ENCODE results near the gene OR6P1. TPM values are rescaled to one million over a fixed set of nuclear protein-coding genes. Genes with fewer than 3 reads are reported as not detected.

OR6P1 gene, protein sequence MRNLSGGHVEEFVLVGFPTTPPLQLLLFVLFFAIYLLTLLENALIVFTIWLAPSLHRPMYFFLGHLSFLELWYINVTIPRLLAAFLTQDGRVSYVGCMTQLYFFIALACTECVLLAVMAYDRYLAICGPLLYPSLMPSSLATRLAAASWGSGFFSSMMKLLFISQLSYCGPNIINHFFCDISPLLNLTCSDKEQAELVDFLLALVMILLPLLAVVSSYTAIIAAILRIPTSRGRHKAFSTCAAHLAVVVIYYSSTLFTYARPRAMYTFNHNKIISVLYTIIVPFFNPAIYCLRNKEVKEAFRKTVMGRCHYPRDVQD
- total RNA-seq (2012; rRNA removed) = not detected in 2 replicates

DNA sequence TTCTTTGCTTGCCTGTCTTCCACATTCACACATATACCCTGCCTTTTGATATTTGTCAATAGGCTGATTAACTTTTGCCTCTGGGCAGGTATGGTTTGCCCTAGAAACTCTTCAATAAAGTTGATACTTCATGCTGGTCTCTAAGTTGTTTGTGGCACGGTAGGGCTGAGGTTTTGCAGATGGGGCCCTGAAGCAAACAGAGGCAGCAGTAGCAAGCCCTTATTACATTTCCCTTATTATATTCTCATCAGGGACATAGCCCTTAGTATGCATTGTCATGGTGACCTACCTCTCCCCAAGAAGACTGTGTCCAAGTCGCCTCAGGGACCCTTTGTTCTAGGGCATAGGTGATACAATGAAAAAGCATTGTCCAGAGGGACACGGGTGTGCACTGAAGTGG is at the start of gene OR6P1:
Gene OR6P1, minus strand, starts transcription at position 101 of the 400 bp plus-strand sequence. CDS start 6,976 bp downstream, outside the sequence.
- Histone ChIP-seq H3K9ac (ENCODE audit: low read depth, low read length) (no peak within 1 kb of the TSS), H3K9me3 (replicated peaks; ENCODE audit: low read length) (no peaks in the 10 kb centered on the region), H3K4me1 (ENCODE audit: control insufficient read depth, insufficient read depth, low read length) (no peaks in the 10 kb centered on the region), H3K4me3 (ENCODE audit: low read length) (no peak within 1 kb of the TSS), H3K36me3 (ENCODE audit: insufficient read depth, low read length) (no peaks in the 10 kb centered on the region), H3K27me3 (ENCODE audit: control insufficient read depth, insufficient read depth, low read length) (no peaks in the 10 kb centered on the region), H3K4me2 (ENCODE audit: low read length) (no peak within 1 kb of the TSS)

DNA sequence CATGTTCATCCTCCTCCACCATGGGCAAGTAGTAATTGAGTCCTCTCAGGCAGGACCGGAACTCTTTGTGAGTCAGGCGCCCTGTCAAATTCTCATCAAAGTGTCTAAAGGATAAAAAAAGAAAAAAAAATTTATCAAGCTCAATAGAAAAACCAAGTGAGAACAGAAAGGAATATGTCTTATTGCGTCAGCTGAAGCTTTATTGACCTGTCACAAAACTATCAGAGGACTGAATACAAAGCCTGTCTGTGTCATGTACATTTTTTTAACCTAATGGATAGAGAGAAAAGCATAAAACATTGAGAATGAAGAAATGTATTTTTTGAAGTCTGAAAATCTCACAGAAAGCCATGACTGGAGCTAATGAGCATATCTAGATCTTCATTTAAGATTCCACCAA is 43.4 kb upstream of the OR6P1 start:
- H3K9me3 ChIP-seq (replicated peaks; ENCODE audit: low read length) = no peaks in the 10 kb centered on the region
- no peaks in the 10 kb centered on the region for H3K36me3 ChIP-seq (ENCODE audit: insufficient read depth, low read length)
- H3K4me3 ChIP-seq (ENCODE audit: low read length) = no peak overlapping the region
- no peaks in the 10 kb centered on the region for H3K4me1 ChIP-seq (ENCODE audit: control insufficient read depth, insufficient read depth, low read length)
- H3K9ac ChIP-seq (ENCODE audit: low read depth, low read length) = no peak overlapping the region
- H3K4me2 ChIP-seq (ENCODE audit: low read length) = no peak overlapping the region
- no peaks in the 10 kb centered on the region for H3K27me3 ChIP-seq (ENCODE audit: control insufficient read depth, insufficient read depth, low read length)

DNA sequence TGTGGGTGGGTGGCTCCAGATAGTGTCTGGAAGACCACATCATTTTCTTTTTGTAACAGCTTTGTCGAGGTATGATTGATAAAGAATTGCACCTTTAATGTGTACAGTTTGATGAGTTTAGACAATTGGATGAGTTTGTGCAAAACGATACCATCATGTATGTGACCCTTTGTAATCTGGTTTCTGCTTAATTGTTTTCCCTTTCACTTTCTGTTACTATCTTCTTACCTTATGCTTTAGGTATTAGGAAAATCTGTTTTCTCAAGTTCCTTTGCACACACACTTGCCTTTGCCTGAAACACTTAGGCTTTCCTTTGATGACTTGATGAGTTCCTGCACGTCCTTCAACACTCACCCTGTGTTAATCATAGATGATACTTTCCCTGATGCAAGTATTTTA is 41.5 kb upstream of the OR6P1 start:
- Histone ChIP-seq H3K9ac (ENCODE audit: low read depth, low read length) (no peak overlapping the region), H3K4me1 (ENCODE audit: control insufficient read depth, insufficient read depth, low read length) (no peaks in the 10 kb centered on the region), H3K27me3 (ENCODE audit: control insufficient read depth, insufficient read depth, low read length) (no peaks in the 10 kb centered on the region), H3K9me3 (replicated peaks; ENCODE audit: low read length) (no peaks in the 10 kb centered on the region), H3K36me3 (ENCODE audit: insufficient read depth, low read length) (no peaks in the 10 kb centered on the region), H3K4me3 (ENCODE audit: low read length) (no peak overlapping the region), H3K4me2 (ENCODE audit: low read length) (no peak overlapping the region)

DNA sequence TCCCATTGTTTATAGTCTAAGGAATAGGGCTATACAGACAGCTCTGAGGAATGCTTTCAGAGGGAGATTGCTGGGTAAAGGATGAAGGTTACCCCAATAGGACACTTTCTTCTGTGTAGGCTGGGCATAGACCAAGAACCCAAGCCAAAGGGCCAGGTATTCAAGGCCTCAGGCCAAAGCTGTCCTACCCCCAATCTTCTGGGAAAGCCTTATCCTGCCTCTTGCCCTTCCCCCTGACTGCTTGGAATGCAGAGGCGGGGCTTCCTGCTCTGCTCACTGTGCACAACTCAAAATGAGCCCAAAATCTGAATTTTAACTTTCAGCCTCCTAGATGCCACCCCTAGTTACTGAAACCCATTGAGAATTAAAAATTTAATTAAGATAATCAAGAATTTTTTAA is 36.9 kb upstream of the OR6P1 start:
- no peaks in the 10 kb centered on the region for H3K9me3 ChIP-seq (replicated peaks; ENCODE audit: low read length)
- H3K27me3 ChIP-seq (ENCODE audit: control insufficient read depth, insufficient read depth, low read length) = no peaks in the 10 kb centered on the region
- H3K9ac ChIP-seq (ENCODE audit: low read depth, low read length) = no peak overlapping the region

DNA sequence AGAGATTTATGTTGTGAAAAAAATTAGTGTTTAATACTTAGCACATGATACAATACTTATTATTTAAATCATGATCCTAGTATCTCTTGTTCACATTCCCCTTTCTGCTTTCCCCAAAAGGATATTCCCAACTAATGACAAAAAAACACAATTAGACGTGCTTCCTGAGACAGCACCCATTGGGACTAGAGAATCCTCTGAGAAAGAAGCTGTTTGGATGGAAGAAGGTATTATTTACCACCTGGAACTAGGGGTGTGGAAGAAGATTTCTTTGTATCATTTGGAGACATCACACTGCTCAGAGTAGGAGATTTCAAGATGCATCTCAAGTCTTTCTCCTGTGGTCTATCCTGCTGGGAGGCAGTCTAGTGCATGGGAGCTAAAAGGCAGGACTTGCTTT is 34.6 kb upstream of the OR6P1 start, which contains the start of gene OR10Z1:
Gene OR10Z1, plus strand, starts transcription at position 301 of the 400 bp plus-strand sequence. CDS start 1,171 bp downstream, outside the sequence.
- Histone ChIP-seq H3K4me2 (ENCODE audit: low read length) (no peak within 1 kb of the TSS), H3K27me3 (ENCODE audit: control insufficient read depth, insufficient read depth, low read length) (no peaks in the 10 kb centered on the region), H3K4me1 (ENCODE audit: control insufficient read depth, insufficient read depth, low read length) (no peaks in the 10 kb centered on the region), H3K9ac (ENCODE audit: low read depth, low read length) (no peak within 1 kb of the TSS), H3K4me3 (ENCODE audit: low read length) (no peak within 1 kb of the TSS), H3K9me3 (replicated peaks; ENCODE audit: low read length) (no peaks in the 10 kb centered on the region), H3K36me3 (ENCODE audit: insufficient read depth, low read length) (no peaks in the 10 kb centered on the region)

More for the DNA sequence above, 36.9 kb upstream of the OR6P1 start:
- Histone ChIP-seq H3K36me3 (ENCODE audit: insufficient read depth, low read length) (no peaks in the 10 kb centered on the region), H3K4me3 (ENCODE audit: low read length) (no peak overlapping the region), H3K4me1 (ENCODE audit: control insufficient read depth, insufficient read depth, low read length) (no peaks in the 10 kb centered on the region), H3K4me2 (ENCODE audit: low read length) (no peak overlapping the region)

DNA sequence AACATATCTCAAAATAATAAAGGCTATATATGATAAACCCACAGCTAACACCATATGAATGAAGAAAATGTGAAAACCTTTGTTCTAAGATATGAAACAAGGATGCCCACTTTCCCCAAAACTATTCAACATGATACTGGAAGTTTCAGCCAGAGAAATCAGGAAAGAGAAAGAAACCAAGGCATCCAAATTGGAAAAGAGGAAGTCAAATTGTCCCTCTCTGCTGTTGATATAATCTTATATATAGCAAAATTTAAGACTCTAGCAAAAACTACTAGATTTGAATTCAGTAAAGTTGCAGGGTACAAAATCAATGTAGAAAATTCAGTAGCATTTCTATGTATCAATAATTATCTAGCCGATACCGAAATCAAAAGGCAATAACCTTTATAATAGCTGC is 30.4 kb upstream of the OR6P1 start:
- no peaks in the 10 kb centered on the region for H3K36me3 ChIP-seq (ENCODE audit: insufficient read depth, low read length)
- no peak overlapping the region for H3K4me3 ChIP-seq (ENCODE audit: low read length)
- H3K27me3 ChIP-seq (ENCODE audit: control insufficient read depth, insufficient read depth, low read length) = no peaks in the 10 kb centered on the region
- H3K9me3 ChIP-seq (replicated peaks; ENCODE audit: low read length) = no peaks in the 10 kb centered on the region
- no peak overlapping the region for H3K4me2 ChIP-seq (ENCODE audit: low read length)
- no peak overlapping the region for H3K9ac ChIP-seq (ENCODE audit: low read depth, low read length)
- H3K4me1 ChIP-seq (ENCODE audit: control insufficient read depth, insufficient read depth, low read length) = no peaks in the 10 kb centered on the region

DNA sequence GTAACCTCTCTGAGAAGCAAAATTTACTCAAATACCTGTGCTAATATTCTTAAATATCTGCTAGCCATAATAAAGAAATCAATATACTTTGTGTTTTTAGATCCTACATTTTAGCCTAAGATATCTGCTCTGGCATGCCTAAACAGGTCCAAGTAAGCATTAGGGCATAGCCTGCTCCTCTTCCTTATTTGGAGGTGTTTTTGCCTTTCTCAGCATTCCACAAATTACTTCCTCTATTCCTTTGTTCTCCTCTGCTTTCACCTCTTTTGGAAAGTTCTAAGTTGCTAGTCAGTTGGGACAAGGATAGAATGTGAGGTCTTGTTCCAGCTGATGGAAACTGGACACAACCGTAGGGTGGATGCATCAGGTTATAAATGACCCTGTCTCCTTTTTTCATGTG is 16.6 kb upstream of the OR6P1 start:
- no peaks in the 10 kb centered on the region for H3K36me3 ChIP-seq (ENCODE audit: insufficient read depth, low read length)
- H3K4me1 ChIP-seq (ENCODE audit: control insufficient read depth, insufficient read depth, low read length) = no peaks in the 10 kb centered on the region
- H3K27me3 ChIP-seq (ENCODE audit: control insufficient read depth, insufficient read depth, low read length) = no peaks in the 10 kb centered on the region
- H3K9ac ChIP-seq (ENCODE audit: low read depth, low read length) = no peak overlapping the region
- no peak overlapping the region for H3K4me2 ChIP-seq (ENCODE audit: low read length)
- no peaks in the 10 kb centered on the region for H3K9me3 ChIP-seq (replicated peaks; ENCODE audit: low read length)
- H3K4me3 ChIP-seq (ENCODE audit: low read length) = no peak overlapping the region

DNA sequence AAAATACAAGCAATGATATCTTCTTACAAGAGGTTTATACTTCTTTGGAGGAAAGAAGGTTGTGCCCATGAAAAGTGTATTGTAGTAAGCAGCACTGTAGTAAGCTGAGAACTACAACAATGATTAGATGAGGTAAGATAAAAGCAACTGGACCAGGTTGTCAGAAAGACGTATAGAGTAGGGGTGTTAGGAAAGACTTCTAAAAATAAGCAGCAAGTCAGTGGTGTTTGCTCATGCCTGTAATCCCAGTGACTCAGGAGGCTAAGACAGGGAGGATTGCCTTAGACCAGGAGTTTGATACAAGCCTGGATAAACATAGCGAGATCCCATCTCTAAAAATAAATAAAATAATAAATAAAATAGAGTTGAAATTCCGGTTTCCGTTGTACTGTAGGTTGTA is 13.6 kb upstream of the OR6P1 start:
- H3K4me2 ChIP-seq (ENCODE audit: low read length) = no peak overlapping the region
- H3K4me3 ChIP-seq (ENCODE audit: low read length) = no peak overlapping the region
- no peak overlapping the region for H3K9ac ChIP-seq (ENCODE audit: low read depth, low read length)
- H3K27me3 ChIP-seq (ENCODE audit: control insufficient read depth, insufficient read depth, low read length) = no peaks in the 10 kb centered on the region
- H3K4me1 ChIP-seq (ENCODE audit: control insufficient read depth, insufficient read depth, low read length) = no peaks in the 10 kb centered on the region
- H3K9me3 ChIP-seq (replicated peaks; ENCODE audit: low read length) = no peaks in the 10 kb centered on the region
- no peaks in the 10 kb centered on the region for H3K36me3 ChIP-seq (ENCODE audit: insufficient read depth, low read length)

DNA sequence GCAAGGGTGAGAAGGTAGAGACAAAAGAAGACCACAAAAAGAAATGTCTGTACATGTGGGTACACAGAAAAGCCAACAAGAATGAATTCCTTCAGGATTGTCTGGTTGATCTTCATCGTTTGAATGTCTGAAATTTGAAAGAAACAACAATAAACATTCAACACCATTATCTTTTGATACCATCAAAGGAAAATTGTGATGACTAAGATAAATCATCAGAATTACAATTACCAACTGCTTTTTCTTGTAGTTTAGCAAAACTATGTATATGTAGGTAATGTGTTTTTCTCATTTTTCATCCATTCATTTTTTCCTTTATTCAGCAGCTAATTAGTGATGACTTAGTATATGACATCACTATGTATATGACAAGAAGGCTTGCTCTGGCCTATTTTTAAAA is 9.4 kb upstream of the OR6P1 start, which contains the start of gene OR10X1:
Gene OR10X1, minus strand, starts transcription at position 167 of the 400 bp plus-strand sequence. Its CDS starts 0 bp downstream, at position 167.
- Histone ChIP-seq H3K9ac (ENCODE audit: low read depth, low read length) (no peak within 1 kb of the TSS), H3K4me1 (ENCODE audit: control insufficient read depth, insufficient read depth, low read length) (no peaks in the 10 kb centered on the region), H3K27me3 (ENCODE audit: control insufficient read depth, insufficient read depth, low read length) (no peaks in the 10 kb centered on the region), H3K36me3 (ENCODE audit: insufficient read depth, low read length) (no peaks in the 10 kb centered on the region), H3K9me3 (replicated peaks; ENCODE audit: low read length) (no peaks in the 10 kb centered on the region), H3K4me3 (ENCODE audit: low read length) (no peak within 1 kb of the TSS), H3K4me2 (ENCODE audit: low read length) (no peak within 1 kb of the TSS)

DNA sequence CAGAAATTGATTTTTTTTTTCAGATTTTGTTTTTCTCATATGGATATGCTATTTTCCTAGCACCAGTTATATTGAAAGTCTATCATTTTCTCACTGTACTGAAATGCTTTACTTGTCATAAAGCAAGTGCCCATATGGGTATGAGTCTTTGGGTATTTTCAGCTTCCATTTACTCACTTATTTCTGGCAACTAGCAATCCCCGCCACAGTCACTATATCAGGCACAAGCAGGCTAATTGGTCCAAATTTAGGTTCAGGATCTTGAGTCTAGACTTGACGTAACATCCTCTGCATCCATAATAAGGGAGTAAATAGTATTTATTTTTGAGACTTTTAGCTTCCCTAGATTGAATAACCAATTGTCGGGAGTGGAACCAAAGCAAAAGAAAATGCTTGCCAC is 7.2 kb upstream of the OR6P1 start:
- Histone ChIP-seq H3K27me3 (ENCODE audit: control insufficient read depth, insufficient read depth, low read length) (no peaks in the 10 kb centered on the region), H3K4me3 (ENCODE audit: low read length) (no peak overlapping the region), H3K4me1 (ENCODE audit: control insufficient read depth, insufficient read depth, low read length) (no peaks in the 10 kb centered on the region), H3K4me2 (ENCODE audit: low read length) (no peak overlapping the region), H3K36me3 (ENCODE audit: insufficient read depth, low read length) (no peaks in the 10 kb centered on the region), H3K9ac (ENCODE audit: low read depth, low read length) (no peak overlapping the region), H3K9me3 (replicated peaks; ENCODE audit: low read length) (no peaks in the 10 kb centered on the region)

DNA sequence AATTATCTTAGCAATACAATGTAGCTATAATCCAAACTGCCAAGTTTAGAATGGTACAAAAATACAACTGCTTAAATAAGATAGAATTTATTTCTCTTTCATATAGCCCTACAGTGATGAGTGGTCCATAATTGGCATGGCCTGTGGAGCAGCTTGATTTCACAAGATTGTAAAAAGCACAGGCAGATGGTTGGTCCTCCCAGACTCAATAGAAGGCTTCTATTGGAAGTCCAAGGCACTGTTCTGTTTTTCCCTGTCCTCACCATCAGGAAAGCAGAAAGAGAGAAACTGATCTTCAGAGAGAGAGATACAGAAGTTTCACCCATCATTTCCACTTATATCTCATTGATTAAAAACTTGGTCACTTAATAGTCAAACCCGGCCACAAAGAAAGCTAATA is 1.8 kb upstream of the OR6P1 start:
- Histone ChIP-seq H3K4me3 (ENCODE audit: low read length) (no peak overlapping the region), H3K9ac (ENCODE audit: low read depth, low read length) (no peak overlapping the region), H3K27me3 (ENCODE audit: control insufficient read depth, insufficient read depth, low read length) (no peaks in the 10 kb centered on the region), H3K9me3 (replicated peaks; ENCODE audit: low read length) (no peaks in the 10 kb centered on the region), H3K4me2 (ENCODE audit: low read length) (no peak overlapping the region), H3K36me3 (ENCODE audit: insufficient read depth, low read length) (no peaks in the 10 kb centered on the region), H3K4me1 (ENCODE audit: control insufficient read depth, insufficient read depth, low read length) (no peaks in the 10 kb centered on the region)

DNA sequence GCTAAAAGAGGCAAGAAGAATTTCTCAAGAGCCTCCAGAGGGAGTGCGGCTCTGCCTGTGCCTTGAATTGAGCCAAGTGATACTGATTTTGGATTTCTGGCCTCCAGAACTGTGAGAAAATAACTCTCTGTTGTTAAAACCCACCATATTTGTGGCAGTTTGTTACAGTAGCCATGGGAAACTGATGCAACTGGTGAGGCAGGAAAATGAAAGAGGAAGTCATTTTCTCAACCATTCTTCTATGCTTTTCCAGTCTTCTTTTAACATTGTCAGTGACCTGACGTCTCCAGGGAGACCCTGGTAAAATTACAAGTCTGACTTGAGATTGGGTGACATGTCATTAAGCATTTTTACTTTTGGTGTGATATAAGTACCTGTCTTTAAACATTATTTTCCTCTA is 5.8 kb downstream of the OR6P1 start:
- no peak overlapping the region for H3K9ac ChIP-seq (ENCODE audit: low read depth, low read length)
- H3K4me3 ChIP-seq (ENCODE audit: low read length) = no peak overlapping the region
- no peaks in the 10 kb centered on the region for H3K4me1 ChIP-seq (ENCODE audit: control insufficient read depth, insufficient read depth, low read length)
- no peaks in the 10 kb centered on the region for H3K27me3 ChIP-seq (ENCODE audit: control insufficient read depth, insufficient read depth, low read length)
- H3K4me2 ChIP-seq (ENCODE audit: low read length) = no peak overlapping the region
- no peaks in the 10 kb centered on the region for H3K9me3 ChIP-seq (replicated peaks; ENCODE audit: low read length)
- no peaks in the 10 kb centered on the region for H3K36me3 ChIP-seq (ENCODE audit: insufficient read depth, low read length)
